OCI-LY3 (cell line): ENCODE data around the gene NDUFB2.

Experiments
- H2AFZ ChIP-seq: fragments of 200-600, 300-600 bp; shearing (Covaris generic); 2 replicates; pipeline ENCODE4 v1.6.0; 2014; ENCODE audit warnings: antibody characterized with exemption, low read depth, low read length
- H3K27ac ChIP-seq: fragments of 200-600, 300-600 bp; sonication (generic); 2 replicates; pipeline ENCODE4 v1.5.1; 2014; ENCODE audit warnings: mild to moderate bottlenecking, low read length, moderate library complexity, mixed read lengths
- H3K27me3 ChIP-seq: fragments of 200-600, 300-600 bp; sonication (generic); 2 replicates; pipeline ENCODE4 v1.6.1; 2014; ENCODE audit warnings: low read depth, low read length, mixed read lengths
- H3K36me3 ChIP-seq: fragments of 200-600, 300-600 bp; sonication (generic); replicated peaks from 2 replicates; pipeline ENCODE3; 2014; ENCODE audit warnings: low read depth, low read length, mixed read lengths
- H3K4me1 ChIP-seq: fragments of 300-600, 200-600 bp; sonication (generic); 2 replicates; pipeline ENCODE4 v1.6.1; 2014; ENCODE audit warnings: low read length, mixed read lengths
- H3K4me2 ChIP-seq: fragments of 200-600, 300-600 bp; sonication (generic); 2 replicates; pipeline ENCODE4 v1.6.1; 2014; ENCODE audit warnings: low read length, mixed read lengths
- H3K4me3 ChIP-seq: fragments of 300-600, 200-600 bp; sonication (generic); 2 replicates; pipeline ENCODE4 v1.5.1; 2014; ENCODE audit warnings: antibody characterized with exemption, mild to moderate bottlenecking, low read length, moderate library complexity
- H3K79me2 ChIP-seq: fragments of 300-600, 200-600 bp; shearing (Covaris generic); 2 replicates; pipeline ENCODE4 v1.6.1; 2014; ENCODE audit warnings: mild to moderate bottlenecking, low read length, mixed read lengths
- H3K9ac ChIP-seq: fragments of 300-600, 200-600 bp; shearing (Covaris generic); 2 replicates; pipeline ENCODE4 v1.6.0; 2014; ENCODE audit warnings: mild to moderate bottlenecking, low read length, moderate library complexity
- H3K9me3 ChIP-seq: fragments of 200-600, 300-600 bp; shearing (Covaris generic); 2 replicates; pipeline ENCODE4 v1.6.1; 2014; ENCODE audit warnings: low read length, mixed read lengths; ENCODE audit not compliant: insufficient read depth
- H4K20me1 ChIP-seq: fragments of 200-600, 300-600 bp; sonication (generic); 2 replicates; pipeline ENCODE4 v1.6.1; 2016; ENCODE audit warnings: low read length, mixed read lengths; ENCODE audit not compliant: insufficient read depth
- CTCF ChIP-seq: fragments of 200-600, 300-600 bp; sonication (generic); IDR thresholded peaks from 2 replicates; pipeline ENCODE4 v1.5.1; 2014; ENCODE audit warnings: antibody characterized with exemption, low read length, low read depth
- EZH2phosphoT487 ChIP-seq: fragments of 200-600 bp; shearing (Covaris generic); IDR thresholded peaks from 2 replicates; pipeline ENCODE4 v1.6.1; 2018; ENCODE audit warnings: antibody characterized with exemption, mixed run types, low read depth

Gene NDUFB2

GRCh38 chr7:140677496-140677895, 19.0 kb upstream of the NDUFB2 start:
- TF ChIP-seq EZH2phosphoT487 (no peak), CTCF (no peak)
- Histone ChIP-seq H3K27ac (no peak overlapping the region), H3K4me1 (peaks cover 34% of the 10 kb centered on the region), H3K9me3 (no peaks in the 10 kb centered on the region), H3K27me3 (no peaks in the 10 kb centered on the region), H3K4me3 (no peak overlapping the region), H4K20me1 (no peaks in the 10 kb centered on the region), H3K79me2 (no peaks in the 10 kb centered on the region), H3K9ac (no peak overlapping the region), H3K36me3 (peaks cover 15% of the 10 kb centered on the region), H2AFZ (no peak overlapping the region), H3K4me2 (no peak overlapping the region)

DNA sequence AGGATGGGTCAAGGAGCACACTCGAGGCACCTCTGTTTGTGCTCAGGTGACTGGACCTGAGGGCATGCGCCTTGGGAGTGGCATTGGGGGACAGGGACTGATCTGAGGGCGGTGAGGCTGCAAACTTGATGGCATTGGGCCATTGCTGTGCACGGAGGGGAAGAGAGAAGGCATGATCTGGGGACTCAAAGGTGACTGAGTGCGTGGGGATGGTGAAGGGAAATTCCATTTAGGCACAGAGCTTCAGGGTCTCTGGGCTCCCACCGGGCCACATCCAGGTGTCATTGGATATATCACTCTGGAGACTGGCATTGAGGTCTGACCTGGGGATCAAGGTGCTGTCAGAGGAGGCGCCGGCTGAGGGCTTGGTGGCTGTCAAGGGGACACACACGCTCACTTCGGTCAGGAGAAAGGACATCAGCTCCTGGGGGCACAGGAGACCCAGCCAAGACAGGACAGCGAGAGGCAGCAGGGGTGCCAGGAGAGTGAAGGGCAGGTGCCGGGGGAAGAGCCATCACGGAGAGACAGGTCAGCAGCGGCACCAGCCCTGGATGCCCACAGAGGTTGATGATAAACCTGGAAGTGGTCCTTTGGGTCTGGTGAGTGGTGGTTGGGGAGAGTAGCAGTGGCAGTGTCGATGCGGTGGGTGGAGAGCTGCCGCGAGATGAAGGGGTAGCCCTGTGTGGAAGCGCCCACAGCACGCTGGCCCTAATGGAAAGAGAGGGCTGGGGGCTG, 18.3 kb upstream of the NDUFB2 start:
- TF ChIP-seq CTCF: no peak
- TF ChIP-seq EZH2phosphoT487: no peak
- Histone ChIP-seq H3K9me3 (no peaks in the 10 kb centered on the region), H3K27me3 (no peaks in the 10 kb centered on the region), H3K79me2 (no peaks in the 10 kb centered on the region), H3K4me1 (peaks cover 34% of the 10 kb centered on the region), H3K9ac (no peak overlapping the region), H3K27ac (no peak overlapping the region), H3K36me3 (peaks cover 15% of the 10 kb centered on the region), H2AFZ (no peak overlapping the region), H3K4me2 (no peak overlapping the region), H3K4me3 (no peak overlapping the region), H4K20me1 (no peaks in the 10 kb centered on the region)

DNA sequence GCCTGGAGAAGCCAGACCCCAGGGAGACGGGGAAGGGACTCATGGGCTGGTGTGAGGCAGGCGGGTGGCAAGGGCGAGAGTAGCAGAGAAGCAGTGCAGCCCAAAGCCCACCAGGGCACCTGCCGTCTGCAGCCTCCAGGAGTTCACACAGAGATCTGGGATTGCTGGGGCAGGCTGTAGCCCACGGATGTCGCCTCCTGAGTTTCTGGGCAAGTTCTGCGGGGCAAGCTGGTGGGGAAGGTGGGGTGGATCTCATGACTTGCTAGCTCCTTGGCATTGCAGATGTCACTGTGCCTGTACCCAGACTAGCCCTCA, 17.7 kb upstream of the NDUFB2 start:
- no peak overlapping the region for H3K27ac ChIP-seq
- TF ChIP-seq EZH2phosphoT487 (no peak), CTCF (no peak)
- H3K4me2 ChIP-seq: no peak overlapping the region
- H2AFZ ChIP-seq: no peak overlapping the region
- no peak overlapping the region for H3K9ac ChIP-seq
- H3K27me3 ChIP-seq: no peaks in the 10 kb centered on the region
- peaks cover 31% of the 10 kb centered on the region for H3K4me1 ChIP-seq
- no peaks in the 10 kb centered on the region for H3K79me2 ChIP-seq
- no peaks in the 10 kb centered on the region for H4K20me1 ChIP-seq
- peaks cover 15% of the 10 kb centered on the region for H3K36me3 ChIP-seq
- H3K4me3 ChIP-seq: no peak overlapping the region
- H3K9me3 ChIP-seq: no peaks in the 10 kb centered on the region

DNA sequence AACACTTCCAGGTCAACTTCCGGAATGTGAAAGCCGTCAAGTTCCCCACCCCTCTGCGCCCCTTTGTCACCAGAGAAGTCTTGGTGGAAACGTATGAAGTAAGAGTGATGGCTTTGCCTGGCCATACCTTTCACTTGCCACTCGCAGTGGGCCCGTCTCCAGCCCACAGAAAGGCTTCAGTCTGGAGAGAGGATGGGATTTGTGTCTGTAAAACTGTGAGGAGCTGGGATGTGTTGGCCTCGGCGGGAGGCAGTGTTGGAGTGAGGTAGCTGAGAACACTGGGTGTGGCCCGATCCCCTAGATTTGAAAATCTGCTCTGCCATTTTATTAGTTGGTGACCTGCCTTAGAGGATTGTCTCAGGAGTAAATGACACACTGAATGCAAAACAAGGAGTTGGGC, 17.3 kb upstream of the NDUFB2 start:
- TF ChIP-seq EZH2phosphoT487: no peak
- no peak for TF ChIP-seq CTCF
- Histone ChIP-seq H3K36me3 (peaks cover 15% of the 10 kb centered on the region), H3K9ac (no peak overlapping the region), H2AFZ (no peak overlapping the region), H3K27ac (no peak overlapping the region), H3K4me2 (no peak overlapping the region), H3K9me3 (no peaks in the 10 kb centered on the region), H3K4me1 (peaks cover 27% of the 10 kb centered on the region), H3K4me3 (no peak overlapping the region), H4K20me1 (no peaks in the 10 kb centered on the region), H3K79me2 (no peaks in the 10 kb centered on the region), H3K27me3 (no peaks in the 10 kb centered on the region)
